GM21367 (cell line): ENCODE measurements around the gene GULP1.
"Not testable (repeated sequence)": the region's sequence is repeated elsewhere in the genome, so short reads cannot be mapped to it uniquely, and the experiment has no call there.

Source experiments
- ATAC-seq: cut with Tn5 transposase; IDR thresholded peaks from one replicate; pipeline ENCODE4 v1.9.1; 2021; ENCODE audit not compliant: unreplicated experiment

Gene GULP1

GRCh38 chr2:188522517-188522916 is 230.8 kb downstream of the GULP1 start:
- ATAC-seq = no peak

- ATAC-seq = no peak
These were observed 232.2 kb downstream of the GULP1 start for GRCh38 chr2:188523919-188524318.

- peak; percentile 84 for ATAC-seq
These were observed 232.9 kb downstream of the GULP1 start for GRCh38 chr2:188524519-188525113.

GRCh38 chr2:188526701-188527100 is 235.0 kb downstream of the GULP1 start:
- ATAC-seq = no peak

GRCh38 chr2:188527141-188527540 is 235.5 kb downstream of the GULP1 start:
- no peak for ATAC-seq

- ATAC-seq = no peak
These were observed 235.9 kb downstream of the GULP1 start for GRCh38 chr2:188527581-188527993.

- no peak for ATAC-seq
These were observed 238.0 kb downstream of the GULP1 start for GRCh38 chr2:188529710-188530109.

- ATAC-seq = no peak
These were observed 243.2 kb downstream of the GULP1 start for GRCh38 chr2:188534875-188535274.

GRCh38 chr2:188551671-188552070 is 260.0 kb downstream of the GULP1 start:
- ATAC-seq = no peak

- ATAC-seq = no peak
These were observed 265.4 kb downstream of the GULP1 start for GRCh38 chr2:188557081-188557480.

- ATAC-seq = not testable (repeated sequence)
These were observed 267.8 kb downstream of the GULP1 start for GRCh38 chr2:188559455-188559854.

GRCh38 chr2:188561473-188561979 is 269.9 kb downstream of the GULP1 start:
- ATAC-seq = no peak

- no peak for ATAC-seq
These were observed 277.9 kb downstream of the GULP1 start for GRCh38 chr2:188569431-188570165.

- ATAC-seq = no peak
These were observed 278.7 kb downstream of the GULP1 start for GRCh38 chr2:188570370-188570769.

GRCh38 chr2:188571543-188572303 is 280.0 kb downstream of the GULP1 start:
- no peak for ATAC-seq

GRCh38 chr2:188572592-188572991 is 280.9 kb downstream of the GULP1 start:
- no peak for ATAC-seq

- ATAC-seq = no peak
These were observed 281.8 kb downstream of the GULP1 start for GRCh38 chr2:188573453-188573852.

- ATAC-seq = no peak
These were observed 284.3 kb downstream of the GULP1 start for GRCh38 chr2:188576006-188576405.

GRCh38 chr2:188576651-188577050 is 285.0 kb downstream of the GULP1 start:
- ATAC-seq = no peak

GRCh38 chr2:188577231-188577630 is 285.6 kb downstream of the GULP1 start:
- ATAC-seq = no peak

- ATAC-seq = no peak
These were observed 289.1 kb downstream of the GULP1 start for GRCh38 chr2:188580738-188581137.

GRCh38 chr2:188582211-188582610 is 290.5 kb downstream of the GULP1 start:
- no peak for ATAC-seq
